ENCODE results near the gene GDPD3.

GRCh38 chr16:30077656-30078055 is 35.7 kb downstream of the GDPD3 start:
- TF ChIP-seq CTCF (IDR thresholded peaks at IDR 0.05) (no peak), POLR2AphosphoS5 (IDR thresholded peaks at IDR 0.05) (no peak), POLR2A (IDR thresholded peaks at IDR 0.05) (no peak)

Data from breast epithelium (tissue), 3 donors.